HG02798 (cell line): Measurements from ENCODE around the gene PTPRC.
"Not testable (repeated sequence)": the region's sequence is repeated elsewhere in the genome, so short reads cannot be mapped to it uniquely, and the experiment has no call there.

Experiments used
- ATAC-seq: cut with Tn5 transposase; IDR thresholded peaks from one replicate; pipeline ENCODE4 v1.9.1; 2021; ENCODE audit warnings: mild to moderate bottlenecking; ENCODE audit not compliant: unreplicated experiment, poor library complexity

The PTPRC gene

DNA sequence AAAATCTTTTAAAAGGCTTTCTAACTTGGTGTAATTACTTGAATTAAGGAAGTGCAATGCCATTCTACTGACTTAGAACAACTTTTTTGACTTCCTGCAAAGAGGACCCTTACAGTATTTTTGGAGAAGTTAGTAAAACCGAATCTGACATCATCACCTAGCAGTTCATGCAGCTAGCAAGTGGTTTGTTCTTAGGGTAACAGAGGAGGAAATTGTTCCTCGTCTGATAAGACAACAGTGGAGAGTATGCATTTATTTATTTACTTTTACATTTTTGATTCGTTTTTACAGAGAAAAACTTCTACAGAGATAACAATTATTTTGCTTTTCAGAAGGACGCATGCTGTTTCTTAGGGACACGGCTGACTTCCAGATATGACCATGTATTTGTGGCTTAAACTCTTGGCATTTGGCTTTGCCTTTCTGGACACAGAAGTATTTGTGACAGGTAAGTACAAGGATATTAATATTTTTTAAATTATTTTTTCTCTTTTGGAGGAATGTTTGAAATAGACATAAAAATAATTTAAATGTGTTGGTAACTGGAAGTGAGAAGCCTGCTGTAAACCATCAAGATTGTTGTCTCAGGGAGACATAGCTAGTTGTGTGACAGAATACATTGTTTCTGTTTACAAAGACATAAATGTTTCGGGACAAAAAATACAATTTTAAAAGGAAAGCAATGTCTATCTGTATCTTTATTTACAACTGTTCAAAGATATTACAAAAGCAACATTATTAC, at the start of gene PTPRC:
Gene PTPRC (plus strand): TSS at position 147 of the 742 bp plus-strand sequence. CDS start 229 bp downstream, at position 376.
- peak; percentile 68 for ATAC-seq

DNA sequence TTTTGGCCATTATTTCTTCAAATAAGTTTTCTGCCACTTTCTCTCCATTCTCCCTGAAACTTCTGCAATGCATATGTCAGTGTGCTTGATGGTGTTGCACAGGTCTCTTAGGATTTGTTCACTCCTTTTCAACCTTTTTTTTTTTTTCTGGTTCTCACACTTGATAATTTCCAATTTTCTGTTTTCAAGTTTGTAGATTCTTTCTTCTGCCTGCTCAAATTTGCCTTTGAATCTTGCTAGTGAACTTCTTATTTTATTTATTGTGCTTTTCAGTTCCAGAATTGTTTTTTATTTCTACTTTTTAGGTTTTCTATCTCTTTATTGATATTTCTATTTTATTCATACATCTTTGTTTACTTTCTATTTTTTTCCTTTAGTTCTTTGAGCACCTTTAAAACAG, 48.4 kb upstream of the PTPRC start:
- ATAC-seq, result no peak

- ATAC-seq, result no peak
Measured at GRCh38 chr1:198595765-198596164, 43.1 kb upstream of the PTPRC start.

DNA sequence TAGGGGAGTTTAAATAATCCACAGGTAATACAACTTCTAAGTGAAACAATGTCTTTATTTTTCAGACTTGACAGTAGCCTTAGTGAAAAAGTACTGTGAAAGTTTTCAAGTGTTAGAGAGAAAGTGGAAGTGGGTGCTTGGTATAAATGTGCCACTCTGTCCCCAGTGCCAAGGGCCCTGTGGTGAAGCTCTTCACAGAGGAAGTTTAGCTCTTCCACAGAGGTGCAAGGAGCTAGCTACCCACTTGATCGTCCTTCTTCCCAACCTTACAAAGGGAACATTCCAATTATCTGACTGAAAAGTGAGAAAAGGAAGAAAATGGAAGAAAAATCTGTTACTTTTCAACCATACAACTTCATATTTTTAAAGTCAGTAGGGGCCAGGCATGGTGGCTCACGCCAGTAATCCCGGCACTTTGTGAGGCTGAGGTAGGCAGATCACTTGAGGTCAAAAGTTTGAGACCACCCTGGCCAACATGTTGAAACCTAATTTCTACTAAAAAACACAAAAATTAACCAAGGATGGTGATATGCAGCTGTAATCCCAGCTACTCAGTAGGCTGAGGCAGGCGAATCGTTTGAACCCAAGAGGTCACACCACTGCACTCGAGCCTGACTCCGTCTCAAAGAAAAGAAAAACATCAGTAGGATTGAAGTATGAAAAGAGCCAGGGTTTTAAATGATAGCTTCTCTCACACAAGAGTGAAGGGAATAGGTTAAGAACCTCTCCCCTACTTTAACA, 41.0 kb upstream of the PTPRC start:
- ATAC-seq, result peak; percentile 45

DNA sequence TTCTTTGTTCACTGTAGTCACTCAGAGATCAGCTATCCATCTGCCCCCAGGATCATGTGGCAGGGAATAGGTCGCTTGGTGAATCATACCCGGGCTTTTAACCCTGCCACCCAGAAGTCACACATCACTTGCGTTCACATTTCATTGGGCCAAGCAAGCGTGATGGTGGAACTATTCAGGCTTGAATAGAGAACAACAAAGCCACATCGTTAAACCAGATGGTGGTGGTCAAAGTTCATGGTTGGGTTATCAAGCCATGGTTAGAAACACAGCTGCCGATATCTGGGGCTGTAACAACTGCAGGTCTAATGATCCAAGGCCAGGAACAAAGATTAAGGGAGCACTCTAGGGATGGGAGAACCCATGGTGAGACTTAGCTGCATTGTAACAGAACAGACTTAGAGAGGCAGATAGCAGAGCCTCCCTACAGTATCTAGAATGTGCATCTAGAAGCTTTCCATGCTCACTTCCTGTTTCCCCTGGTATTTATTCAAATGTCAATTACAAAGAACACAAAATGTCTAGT, 40.0 kb upstream of the PTPRC start:
- ATAC-seq, result peak; percentile 69

DNA sequence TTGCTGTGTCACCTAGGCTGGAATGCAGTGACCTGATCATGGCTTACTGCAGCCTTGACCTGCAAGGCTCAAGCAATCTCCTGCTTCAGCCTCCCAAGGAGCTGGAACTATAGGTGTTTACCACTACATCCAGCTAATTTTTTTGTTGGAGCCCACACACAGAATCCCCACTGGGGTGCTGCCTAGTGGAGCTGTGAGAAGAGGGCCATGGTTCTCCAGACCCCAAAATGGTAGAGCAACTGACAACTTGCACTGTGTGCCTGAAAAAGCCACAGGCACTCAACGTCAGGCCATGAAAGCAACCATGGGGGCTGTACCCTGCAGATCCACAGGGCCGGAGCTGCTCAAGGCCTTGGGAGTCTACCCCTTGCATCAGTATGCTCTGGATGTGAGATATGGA, 39.1 kb upstream of the PTPRC start:
- no peak for ATAC-seq

- ATAC-seq, result no peak
Measured at GRCh38 chr1:198600906-198601305, 37.9 kb upstream of the PTPRC start.

- not testable (repeated sequence) for ATAC-seq
Measured at GRCh38 chr1:198601310-198601709, 37.5 kb upstream of the PTPRC start.

GRCh38 chr1:198601936-198602889, 36.6 kb upstream of the PTPRC start:
- ATAC-seq, result peak; percentile 29

GRCh38 chr1:198604975-198605374, 33.9 kb upstream of the PTPRC start:
- ATAC-seq, result no peak

GRCh38 chr1:198605406-198605805, 33.4 kb upstream of the PTPRC start:
- ATAC-seq, result no peak

DNA sequence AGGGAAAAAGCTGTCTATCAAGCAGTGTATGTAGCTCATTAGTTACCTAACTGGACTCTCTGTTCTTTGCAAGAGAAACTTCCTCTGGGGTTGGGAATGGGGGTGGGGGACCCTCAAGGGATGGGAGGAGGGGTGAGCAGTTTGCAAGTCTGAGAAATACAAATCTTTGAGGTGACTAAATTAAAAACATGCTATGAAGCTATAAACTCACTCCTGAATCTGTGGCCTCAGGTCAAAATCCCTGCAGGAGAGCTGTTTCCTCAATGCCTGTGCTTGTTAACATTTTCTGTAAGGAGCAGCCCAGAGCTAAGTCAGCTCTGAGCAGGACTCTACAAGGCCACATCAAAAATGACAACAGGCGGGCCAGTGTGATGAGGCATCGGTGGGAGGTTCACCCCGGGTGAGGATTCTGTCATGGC, 32.8 kb upstream of the PTPRC start:
- ATAC-seq, result no peak

DNA sequence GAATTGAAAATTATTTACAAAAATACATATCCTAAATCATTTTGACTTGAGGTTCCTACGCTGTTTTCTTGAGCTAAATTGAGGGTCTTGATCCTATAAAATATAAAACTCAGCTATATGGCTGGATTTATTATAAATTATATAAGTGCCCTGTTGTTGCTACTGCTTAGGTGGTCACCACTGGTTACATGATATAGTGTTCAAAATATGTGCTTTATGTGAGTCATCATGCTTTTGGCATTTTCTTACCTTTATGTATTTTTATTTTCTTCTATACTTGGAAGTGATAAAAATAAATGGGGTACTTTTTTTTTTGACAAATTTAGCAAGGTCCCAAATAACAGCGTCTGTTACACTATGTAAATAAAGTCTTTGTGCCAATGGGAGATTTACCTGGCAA, 31.1 kb upstream of the PTPRC start:
- no peak for ATAC-seq

DNA sequence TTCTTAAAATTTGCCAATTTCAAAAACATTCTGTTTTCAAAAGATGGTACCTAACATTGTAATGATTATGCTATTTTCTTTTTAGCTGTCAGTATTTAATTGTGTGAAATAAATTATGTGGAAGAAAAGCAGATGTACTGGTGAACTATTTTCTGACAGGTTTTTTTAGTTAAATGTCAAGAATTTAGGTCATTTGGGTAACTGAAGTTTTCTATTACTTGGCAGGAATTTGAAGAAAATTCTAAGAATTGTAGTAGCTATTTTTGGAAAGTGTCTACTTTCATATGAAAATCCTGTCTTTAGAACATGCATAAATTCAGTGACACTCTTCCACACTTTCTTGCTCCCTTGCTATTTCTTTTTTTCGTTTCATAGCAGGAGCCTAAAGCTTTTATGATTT, 28.5 kb upstream of the PTPRC start:
- no peak for ATAC-seq

DNA sequence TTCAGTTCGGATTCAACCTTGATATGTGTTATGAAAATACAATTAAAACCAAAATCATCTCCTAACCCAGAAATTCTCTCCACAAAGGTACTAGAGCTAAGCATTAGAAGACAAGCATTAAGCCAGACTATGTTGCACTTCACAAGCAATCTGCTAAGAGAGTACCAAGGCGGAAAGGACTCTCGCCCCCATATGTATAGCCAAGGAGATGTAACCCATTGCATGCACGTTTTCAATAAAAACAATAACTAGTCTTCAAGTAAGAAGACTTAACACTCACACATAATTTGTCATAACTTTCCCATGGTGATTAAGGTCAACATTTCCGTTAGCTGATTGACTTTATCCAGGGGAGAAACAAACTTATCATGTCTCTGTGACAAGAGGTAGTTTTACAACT, 27.6 kb upstream of the PTPRC start:
- no peak for ATAC-seq

- ATAC-seq, result peak; percentile 34
Measured at GRCh38 chr1:198612471-198613260, 26.2 kb upstream of the PTPRC start.

- ATAC-seq, result no peak
Measured at GRCh38 chr1:198617406-198617805, 21.4 kb upstream of the PTPRC start.

DNA sequence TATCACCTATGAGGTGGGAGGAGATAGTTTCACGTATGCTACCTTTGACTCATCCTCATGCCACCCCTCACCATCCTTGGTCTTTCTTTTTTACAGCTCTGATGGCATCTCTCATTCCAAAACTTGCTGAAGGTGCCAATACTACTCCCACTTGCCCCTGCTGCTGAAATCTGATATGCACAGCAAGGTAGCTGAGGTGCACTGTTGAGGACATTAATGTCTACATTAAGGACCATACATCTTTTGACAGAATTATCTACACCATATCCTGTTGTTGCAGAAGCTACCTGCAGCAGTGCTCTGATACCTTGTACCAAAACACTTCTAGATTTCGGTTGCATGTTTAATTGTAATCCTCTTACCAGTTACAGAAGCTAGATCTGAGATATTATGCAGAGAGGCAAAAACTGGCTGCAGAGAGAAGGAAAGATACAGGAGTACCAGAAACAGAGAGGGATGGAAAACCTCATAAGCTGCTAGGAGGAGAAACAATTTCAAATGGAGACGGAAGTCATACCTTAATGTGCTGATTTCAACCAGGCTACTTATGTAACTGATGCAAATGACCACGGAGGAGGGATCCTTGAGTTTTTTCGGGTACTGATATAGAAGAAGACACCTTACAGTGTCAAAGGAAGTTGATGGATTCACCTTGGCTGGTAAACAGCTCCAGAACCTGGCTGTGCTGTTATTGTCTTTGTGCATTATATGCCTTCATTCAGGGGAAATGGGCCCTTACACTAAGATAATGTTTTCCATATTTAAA, 19.3 kb upstream of the PTPRC start:
- ATAC-seq, result no peak

GRCh38 chr1:198620218-198620617, 18.6 kb upstream of the PTPRC start:
- ATAC-seq, result no peak
